ENCODE data around the gene CDH4. TPM values are rescaled to one million over a fixed set of nuclear protein-coding genes. Genes with fewer than 3 reads are reported as not detected.

The CDH4 gene
- total and polyA plus RNA-seq, 9 of the 15 experiments (the other 6 are each of a cell fraction or from before 2014, with no cell fraction given), result 0.04 TPM; not detected in 8

DNA sequence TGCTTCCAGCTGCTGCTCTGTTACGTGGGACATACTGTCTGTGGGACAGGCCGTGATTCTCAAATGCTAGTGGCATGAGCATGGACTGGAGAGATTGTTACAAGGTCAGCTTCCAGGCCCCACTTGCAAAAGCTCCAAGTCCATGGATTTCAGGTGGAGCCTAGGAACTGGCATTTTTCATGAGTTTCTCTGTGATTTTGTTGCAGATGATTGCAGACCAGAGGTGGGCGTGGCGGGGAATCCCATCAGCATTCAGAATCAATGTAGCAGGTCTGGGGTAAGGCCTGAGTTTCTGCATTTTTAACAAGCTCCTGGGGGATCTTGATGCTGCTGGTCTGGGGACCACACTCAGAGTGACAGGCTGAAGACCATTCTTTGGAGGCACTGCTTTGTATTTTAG, 2.4 kb upstream of the CDH4 start:
- ChIA-PET CTCF (ENCODE audit: low intra/inter-chr PET ratio) (no interaction called here), POLR2A (no interaction called here)
- Histone ChIP-seq H3K9me3 (replicated peaks; ENCODE audit: control insufficient read depth, insufficient read depth, low read depth, low read length) (no peaks in the 10 kb centered on the region), H3K9ac (ENCODE audit: insufficient read depth in 1 of 2, low read depth in 2 of 2, low read length in 2 of 2) (no peak overlapping the region), H3K9me1 (ENCODE audit: control insufficient read depth, insufficient read depth, low read length) (no peaks in the 10 kb centered on the region), H3K79me2 (ENCODE audit: control insufficient read depth, insufficient read depth, low read length) (no peaks in the 10 kb centered on the region), H3K27ac (ENCODE audit: extremely low read depth, low read depth, low read length) (no peak overlapping the region), H2AFZ (ENCODE audit: low read depth, low read length) (no peak overlapping the region), H3K27me3 (ENCODE audit: control insufficient read depth in 2 of 2, insufficient read depth in 2 of 2, low read length in 2 of 2) (peaks cover 5 to 46% of the 10 kb centered on the region in 2 experiments; a peak in 3 of 5 replicates), H4K20me1 (replicated peaks; ENCODE audit: control insufficient read depth, insufficient read depth, low read length) (no peaks in the 10 kb centered on the region), H3K4me3 (no peak overlapping the region), H3K4me2 (ENCODE audit: insufficient read depth, low read length) (no peak overlapping the region), H3K4me1 (replicated peaks in 1 of 2; ENCODE audit: control insufficient read depth in 2 of 2, insufficient read depth in 2 of 2, low read length in 2 of 2) (no peaks in the 10 kb centered on the region), H3K36me3 (ENCODE audit: control insufficient read depth, insufficient read depth, low read length) (no peaks in the 10 kb centered on the region)
- BruUV-seq (replicated peaks), result no TSS peak
- no peak for FAIRE-seq
- 0% methylated on average over 4 of the region's 4 CpGs for WGBS (ENCODE audit: insufficient coverage, low coverage, missing lambda C conversion rate)
- no peak for ATAC-seq
- TF ChIP-seq ZC3H8 (IDR thresholded peaks at IDR 0.05) (no peak), ZNF444 (CRISPR knock-in tag; IDR thresholded peaks at IDR 0.05) (no peak), ZNF668 (CRISPR knock-in tag; IDR thresholded peaks at IDR 0.05) (no peak), ZNF77 (CRISPR knock-in tag; IDR thresholded peaks at IDR 0.05) (no peak), ZZZ3 (IDR thresholded peaks at IDR 0.05) (no peak), BRD4 (IDR thresholded peaks at IDR 0.05) (no peak), CHD4 (IDR thresholded peaks at IDR 0.05; ENCODE audit: insufficient read depth, insufficient replicate concordance, low read depth, low read length, poor library complexity, severe bottlenecking) (no peak), ZNF696 (CRISPR knock-in tag; conservative IDR thresholded peaks at IDR 0.05) (no peak), FOXJ2 (tag; IDR thresholded peaks at IDR 0.05) (no peak), ZNF134 (CRISPR knock-in tag; conservative IDR thresholded peaks at IDR 0.05) (no peak), U2AF1 (optimal IDR thresholded peaks at IDR 0.05; ENCODE audit: low read depth, low read length) (no peak), POLR2AphosphoS2 (IDR thresholded peaks at IDR 0.05; ENCODE audit: low read length) (no peak), NCOR1 (IDR thresholded peaks at IDR 0.05) (no peak)
- TF ChIP-seq, protein P1, sequence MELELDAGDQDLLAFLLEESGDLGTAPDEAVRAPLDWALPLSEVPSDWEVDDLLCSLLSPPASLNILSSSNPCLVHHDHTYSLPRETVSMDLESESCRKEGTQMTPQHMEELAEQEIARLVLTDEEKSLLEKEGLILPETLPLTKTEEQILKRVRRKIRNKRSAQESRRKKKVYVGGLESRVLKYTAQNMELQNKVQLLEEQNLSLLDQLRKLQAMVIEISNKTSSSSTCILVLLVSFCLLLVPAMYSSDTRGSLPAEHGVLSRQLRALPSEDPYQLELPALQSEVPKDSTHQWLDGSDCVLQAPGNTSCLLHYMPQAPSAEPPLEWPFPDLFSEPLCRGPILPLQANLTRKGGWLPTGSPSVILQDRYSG (tag; conservative IDR thresholded peaks at IDR 0.05; ENCODE audit: low read depth), result no peak
- TF ChIP-seq, protein P2, sequence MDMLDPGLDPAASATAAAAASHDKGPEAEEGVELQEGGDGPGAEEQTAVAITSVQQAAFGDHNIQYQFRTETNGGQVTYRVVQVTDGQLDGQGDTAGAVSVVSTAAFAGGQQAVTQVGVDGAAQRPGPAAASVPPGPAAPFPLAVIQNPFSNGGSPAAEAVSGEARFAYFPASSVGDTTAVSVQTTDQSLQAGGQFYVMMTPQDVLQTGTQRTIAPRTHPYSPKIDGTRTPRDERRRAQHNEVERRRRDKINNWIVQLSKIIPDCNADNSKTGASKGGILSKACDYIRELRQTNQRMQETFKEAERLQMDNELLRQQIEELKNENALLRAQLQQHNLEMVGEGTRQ (CRISPR knock-in tag; IDR thresholded peaks at IDR 0.05), result no peak
- TF ChIP-seq, protein P3, sequence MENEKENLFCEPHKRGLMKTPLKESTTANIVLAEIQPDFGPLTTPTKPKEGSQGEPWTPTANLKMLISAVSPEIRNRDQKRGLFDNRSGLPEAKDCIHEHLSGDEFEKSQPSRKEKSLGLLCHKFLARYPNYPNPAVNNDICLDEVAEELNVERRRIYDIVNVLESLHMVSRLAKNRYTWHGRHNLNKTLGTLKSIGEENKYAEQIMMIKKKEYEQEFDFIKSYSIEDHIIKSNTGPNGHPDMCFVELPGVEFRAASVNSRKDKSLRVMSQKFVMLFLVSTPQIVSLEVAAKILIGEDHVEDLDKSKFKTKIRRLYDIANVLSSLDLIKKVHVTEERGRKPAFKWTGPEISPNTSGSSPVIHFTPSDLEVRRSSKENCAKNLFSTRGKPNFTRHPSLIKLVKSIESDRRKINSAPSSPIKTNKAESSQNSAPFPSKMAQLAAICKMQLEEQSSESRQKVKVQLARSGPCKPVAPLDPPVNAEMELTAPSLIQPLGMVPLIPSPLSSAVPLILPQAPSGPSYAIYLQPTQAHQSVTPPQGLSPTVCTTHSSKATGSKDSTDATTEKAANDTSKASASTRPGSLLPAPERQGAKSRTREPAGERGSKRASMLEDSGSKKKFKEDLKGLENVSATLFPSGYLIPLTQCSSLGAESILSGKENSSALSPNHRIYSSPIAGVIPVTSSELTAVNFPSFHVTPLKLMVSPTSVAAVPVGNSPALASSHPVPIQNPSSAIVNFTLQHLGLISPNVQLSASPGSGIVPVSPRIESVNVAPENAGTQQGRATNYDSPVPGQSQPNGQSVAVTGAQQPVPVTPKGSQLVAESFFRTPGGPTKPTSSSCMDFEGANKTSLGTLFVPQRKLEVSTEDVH (IDR thresholded peaks at IDR 0.05; ENCODE audit: low read depth, partially characterized antibody), result no peak
- intact Hi-C loops (cut with micrococcal nuclease) (no loop called here), in situ Hi-C loops (cut with MboI) (no loop called here)
- DNase-seq (ENCODE audit: extremely low read depth in 1 of 4, low spot score in 3 of 4), result no peak
